NCI-H1417 treated with DMSO at 0.1 percent for 48 hours (cell line): Measurements from ENCODE around the gene NR1H3.
"Not testable (repeated sequence)": the region's sequence is repeated elsewhere in the genome, so short reads cannot be mapped to it uniquely, and the experiment has no call there.

Source experiments
- DNase-seq: peaks from one replicate; lab custom pipeline; 2025; lab: John Stamatoyannopoulos, UW

The NR1H3 gene

GRCh38 chr11:47306484-47306844 is 48.7 kb downstream of the NR1H3 start:
- DNase-seq, result no peak

GRCh38 chr11:47308050-47308823 is 50.4 kb downstream of the NR1H3 start:
- no peak for DNase-seq

- DNase-seq, result no peak
These were observed 57.2 kb downstream of the NR1H3 start for GRCh38 chr11:47314992-47315391.

- DNase-seq, result not testable (repeated sequence)
These were observed 58.7 kb downstream of the NR1H3 start for GRCh38 chr11:47316501-47316900.

GRCh38 chr11:47317064-47317828 is 59.5 kb downstream of the NR1H3 start:
- DNase-seq, result no peak

- DNase-seq, result no peak
These were observed 60.4 kb downstream of the NR1H3 start for GRCh38 chr11:47318166-47318565.
